ENCODE results near the gene MCF2L.

The MCF2L gene

DNA sequence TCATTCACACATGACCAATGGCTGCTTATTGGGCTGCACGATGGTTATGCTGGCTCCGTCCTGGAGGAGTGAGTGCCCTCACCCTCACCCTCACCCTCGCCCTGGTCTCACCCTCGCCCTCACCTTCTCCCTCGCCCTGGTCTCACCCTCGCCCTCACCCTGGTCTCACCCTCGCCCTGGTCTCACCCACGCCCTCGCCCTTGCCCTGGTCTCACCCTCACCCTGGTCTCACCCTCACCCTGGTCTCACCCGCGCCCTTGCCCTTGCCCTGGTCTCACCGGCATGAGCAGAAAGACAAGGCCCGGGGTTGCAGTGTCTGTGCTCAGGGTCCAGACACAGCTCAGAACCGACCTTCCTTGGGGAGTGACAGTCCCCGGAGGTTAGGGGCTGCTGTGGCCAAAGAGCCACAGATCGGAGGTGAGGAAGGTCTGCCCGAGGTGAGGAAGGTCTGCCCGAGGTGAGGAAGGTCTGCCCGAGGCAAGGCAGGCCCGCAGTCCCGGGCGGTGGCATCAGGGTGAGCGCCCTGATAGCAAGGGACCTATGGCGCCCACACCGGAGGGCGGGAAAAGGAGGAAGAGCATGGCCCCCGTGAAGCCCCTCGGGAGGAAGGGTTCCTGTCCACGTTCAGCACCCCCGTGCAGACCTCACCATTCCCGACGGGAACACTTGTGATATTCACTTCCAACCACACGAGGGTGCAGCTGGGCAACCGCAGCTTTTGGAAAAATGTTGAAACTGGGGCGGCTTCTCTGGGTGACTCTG, 65.6 kb downstream of the MCF2L start:
- no peak for DNase-seq

DNA sequence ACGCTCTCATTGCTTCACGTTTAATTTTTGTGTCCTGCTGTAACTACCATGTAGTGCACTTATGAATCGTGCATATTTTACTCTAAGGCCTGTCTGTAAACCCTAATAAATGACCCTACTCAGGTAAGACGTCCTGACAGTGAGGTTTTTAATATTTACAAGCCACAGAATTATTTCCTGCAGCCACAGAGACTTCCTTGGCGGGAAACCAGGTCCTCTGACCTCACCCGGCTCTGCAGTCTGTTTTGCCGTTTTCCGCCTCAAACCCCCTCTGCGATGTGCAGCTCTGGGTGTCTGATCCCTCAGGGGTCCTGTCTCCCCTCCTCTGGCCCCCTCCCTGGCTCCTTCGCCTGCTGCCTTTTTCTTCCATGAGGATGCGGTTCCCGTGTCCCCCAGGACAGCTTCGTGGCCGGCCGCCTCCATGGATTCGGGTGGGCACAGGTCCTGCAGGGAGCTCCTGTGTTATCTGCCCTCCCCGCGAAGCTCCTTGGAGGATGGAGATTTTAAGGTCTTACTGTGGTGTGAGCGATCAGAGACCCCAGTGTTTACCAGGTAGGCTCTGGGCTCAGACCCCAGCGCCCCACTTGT, 66.3 kb downstream of the MCF2L start:
- no peak for DNase-seq

DNA sequence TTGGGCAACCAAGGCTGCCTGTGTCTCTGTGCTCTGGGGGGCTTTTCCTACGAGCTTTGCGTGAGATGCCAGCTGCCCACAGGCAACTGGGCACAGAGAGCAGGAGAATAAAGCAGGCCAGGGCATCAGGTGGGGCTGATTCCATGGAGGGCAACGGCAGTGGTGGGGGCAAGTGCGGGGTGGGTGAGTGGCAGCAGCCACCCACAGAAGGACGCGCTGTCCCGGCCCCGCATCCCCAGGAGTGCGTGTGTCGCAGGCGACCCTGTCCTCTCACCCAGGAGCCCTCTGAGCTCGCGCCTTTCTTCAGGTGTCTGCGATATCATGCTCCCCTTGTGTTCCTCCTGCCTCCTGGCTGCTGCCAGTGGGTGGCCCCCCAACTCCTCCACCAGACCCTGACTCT, 67.4 kb downstream of the MCF2L start:
- no peak for DNase-seq

DNA sequence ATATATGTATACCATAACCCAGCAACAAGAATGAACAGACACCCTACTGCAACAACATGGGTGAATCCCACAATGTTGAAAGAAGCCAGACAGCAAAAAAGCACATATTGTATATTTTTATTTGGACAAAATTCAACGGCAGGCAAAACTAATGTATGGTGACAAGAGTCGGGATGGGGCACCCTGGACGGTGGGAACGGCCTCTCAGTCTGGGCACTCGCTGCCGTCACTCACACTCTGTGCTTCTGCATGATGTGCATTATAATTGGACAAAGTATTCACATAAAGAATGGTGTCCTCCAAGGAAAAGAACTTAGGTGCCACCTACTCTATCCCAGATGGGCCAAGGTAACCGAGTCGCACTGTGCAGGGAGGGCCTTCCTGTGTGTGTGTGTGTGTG, 71.0 kb downstream of the MCF2L start:
- DNase-seq = no peak

DNA sequence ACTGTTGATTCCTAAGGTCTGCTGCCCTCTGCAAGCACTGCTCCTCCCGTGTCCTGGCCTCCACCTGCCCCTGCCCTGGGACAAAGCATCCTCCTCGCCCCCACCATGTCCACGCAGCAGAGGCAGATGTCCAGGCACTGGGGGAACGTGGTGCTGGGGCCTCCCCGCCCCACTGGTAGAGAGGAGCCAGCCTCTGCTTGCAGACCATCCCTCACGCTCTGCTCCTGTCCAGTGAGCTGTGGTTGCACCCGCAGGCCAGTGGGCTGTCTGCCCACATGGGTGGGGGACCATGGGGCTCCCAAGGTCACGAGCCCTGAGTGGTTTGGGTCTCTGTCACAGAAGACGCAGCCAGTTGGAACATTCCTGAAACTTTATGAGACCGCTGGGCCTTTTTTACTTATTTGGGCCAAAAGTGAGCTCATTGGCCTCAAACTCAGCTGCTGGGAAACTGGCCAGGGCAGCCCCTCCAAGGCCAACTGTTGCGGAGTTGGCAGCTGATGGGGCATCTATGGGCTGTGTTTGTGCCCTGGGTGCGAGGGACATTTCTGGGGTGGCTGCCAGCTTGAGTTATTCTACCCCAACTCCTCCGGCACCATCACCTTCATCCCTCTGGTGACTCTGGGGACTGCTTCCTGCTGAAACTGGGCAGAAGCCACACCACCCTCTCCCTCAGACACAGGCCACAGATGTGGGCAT, 71.7 kb downstream of the MCF2L start:
- DNase-seq = no peak

DNA sequence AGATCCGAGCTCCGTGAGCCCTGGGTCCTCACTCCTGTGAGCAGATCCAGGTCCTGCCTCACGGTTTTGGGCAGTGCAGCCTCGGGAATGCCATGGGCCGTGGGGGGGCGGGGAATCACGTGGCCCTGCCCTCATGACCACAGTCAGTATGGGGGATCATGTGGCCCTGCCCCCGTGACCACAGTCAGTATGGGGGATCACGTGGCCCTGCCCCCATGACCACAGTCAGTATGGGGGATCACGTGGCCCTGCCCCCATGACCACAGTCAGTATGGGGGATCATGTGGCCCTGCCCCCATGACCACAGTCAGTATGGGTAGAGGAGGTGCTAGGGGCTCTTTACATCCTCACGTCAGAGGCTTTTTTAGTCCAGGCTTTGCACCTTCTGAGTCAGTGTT, 72.3 kb downstream of the MCF2L start:
- no peak for DNase-seq

DNA sequence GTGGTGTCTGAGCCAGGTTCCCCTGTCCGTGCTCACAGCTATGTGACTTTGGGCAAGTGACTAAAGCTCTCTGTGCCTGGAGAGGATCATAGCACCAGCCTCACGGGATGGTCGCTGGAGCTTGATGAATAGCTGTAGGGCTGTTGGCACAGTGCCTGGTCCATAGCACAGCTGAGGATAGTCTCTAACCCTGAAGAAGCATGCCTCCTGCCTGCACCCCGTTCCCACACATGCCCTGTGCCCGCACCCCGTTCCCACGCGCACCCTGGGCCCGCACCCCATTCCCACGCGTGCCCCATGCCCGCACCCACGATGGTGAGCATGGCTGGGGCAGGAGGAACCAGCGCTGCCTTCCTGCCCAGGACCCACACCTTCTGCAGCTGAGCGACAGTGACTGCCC, 72.9 kb downstream of the MCF2L start:
- DNase-seq = no peak

DNA sequence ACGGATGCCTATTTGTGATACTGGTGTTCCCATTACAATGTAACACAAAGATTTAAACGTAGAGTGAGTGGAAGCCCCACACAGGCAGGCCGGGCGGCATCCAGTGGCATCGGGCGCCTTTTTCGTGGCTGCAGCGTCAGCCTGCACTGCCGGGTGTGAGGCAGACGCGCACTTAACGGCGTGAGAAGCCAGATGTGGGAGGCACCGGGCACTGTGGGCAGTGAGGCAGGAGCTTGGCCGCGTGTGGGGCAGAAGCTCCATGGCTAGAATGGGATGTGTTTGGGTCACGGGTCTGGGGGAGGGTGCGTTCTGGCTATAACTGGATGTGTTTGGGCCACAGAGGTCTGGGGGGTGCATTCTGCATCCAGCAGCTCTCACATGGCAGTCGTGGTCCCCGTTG, 73.4 kb downstream of the MCF2L start:
- DNase-seq = no peak

DNA sequence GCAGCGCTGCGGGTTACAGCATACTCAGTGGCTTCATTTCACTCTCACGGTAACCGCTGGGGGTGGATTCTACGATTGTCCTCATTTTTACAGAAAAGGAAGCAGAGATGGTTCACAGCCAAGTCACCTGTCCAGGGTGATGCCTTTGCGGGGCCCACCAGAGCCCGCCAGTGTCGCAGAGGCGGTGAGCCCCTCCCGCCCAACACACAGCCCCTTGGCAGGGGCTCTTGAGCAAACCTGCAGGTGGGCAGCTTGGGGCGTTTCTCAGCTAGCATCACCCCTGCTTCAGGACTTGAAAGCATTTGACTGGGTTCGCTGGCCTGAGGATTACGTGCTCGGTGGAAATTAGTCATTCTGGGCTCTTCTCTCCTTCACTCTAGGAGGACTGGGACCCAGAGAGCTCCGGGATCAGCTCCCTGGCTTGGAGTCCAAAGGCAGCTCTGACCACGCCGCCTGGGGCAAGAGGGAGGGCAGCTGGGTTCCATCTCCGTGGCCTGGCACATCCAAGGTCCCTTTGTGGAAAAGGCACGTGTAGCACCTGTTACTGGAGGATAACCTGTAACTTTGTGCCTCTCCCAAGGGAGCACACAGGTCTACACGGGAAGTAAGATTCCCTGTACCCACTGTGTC, 74.1 kb downstream of the MCF2L start:
- no peak for DNase-seq

DNA sequence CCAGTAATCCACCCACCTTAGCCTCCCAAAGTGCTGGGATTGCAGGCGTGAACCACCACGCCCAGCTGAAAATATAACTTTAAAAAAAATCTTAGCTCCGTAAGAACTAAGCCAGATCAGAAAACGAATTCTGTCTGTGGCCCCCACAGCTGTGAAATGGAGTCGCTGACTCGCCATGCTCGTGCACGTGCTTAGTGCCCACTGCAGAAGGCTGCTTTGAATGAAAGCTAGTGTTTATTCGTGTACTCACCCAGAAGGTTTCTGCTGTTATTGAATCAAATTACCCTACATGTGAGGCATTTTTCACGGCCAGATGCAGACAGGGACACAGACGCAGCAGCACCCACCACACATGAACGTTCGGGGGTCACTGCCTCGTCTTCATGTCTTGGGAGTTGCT, 74.9 kb downstream of the MCF2L start:
- no peak for DNase-seq

DNA sequence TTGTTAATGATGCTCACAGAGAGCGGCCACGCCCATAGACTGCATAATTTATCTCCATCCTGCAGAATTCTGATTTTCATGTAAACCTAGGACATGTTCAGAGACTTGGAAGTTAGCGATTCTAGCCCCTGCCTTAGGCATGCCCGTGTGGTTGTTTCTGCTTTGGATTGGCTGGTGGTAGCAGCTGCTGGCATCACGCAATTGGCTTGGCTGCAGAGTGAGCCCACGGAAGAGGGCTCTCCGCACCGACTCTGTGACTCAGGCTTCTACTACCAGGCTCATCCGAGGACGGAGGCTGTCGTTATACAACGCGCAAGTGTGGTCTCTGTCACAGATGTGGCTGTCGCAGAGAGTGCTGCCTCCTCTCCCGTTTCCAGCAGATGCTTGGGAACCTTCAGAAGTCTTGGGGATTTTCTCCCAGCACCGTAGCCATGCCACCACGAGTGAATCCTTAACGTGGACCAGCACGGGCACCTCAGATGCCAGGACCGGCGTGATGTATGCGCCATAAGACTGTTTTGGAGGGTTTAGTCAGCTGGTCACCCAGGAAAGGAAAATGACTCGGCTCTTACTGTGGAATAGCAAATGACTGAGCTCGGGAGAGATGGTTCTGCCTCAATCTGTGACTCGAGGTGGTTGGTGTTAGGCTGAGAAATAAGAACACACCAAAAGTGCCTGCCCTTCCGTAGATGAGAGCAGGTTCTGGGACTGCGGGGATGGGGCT, 75.5 kb downstream of the MCF2L start:
- no peak for DNase-seq

DNA sequence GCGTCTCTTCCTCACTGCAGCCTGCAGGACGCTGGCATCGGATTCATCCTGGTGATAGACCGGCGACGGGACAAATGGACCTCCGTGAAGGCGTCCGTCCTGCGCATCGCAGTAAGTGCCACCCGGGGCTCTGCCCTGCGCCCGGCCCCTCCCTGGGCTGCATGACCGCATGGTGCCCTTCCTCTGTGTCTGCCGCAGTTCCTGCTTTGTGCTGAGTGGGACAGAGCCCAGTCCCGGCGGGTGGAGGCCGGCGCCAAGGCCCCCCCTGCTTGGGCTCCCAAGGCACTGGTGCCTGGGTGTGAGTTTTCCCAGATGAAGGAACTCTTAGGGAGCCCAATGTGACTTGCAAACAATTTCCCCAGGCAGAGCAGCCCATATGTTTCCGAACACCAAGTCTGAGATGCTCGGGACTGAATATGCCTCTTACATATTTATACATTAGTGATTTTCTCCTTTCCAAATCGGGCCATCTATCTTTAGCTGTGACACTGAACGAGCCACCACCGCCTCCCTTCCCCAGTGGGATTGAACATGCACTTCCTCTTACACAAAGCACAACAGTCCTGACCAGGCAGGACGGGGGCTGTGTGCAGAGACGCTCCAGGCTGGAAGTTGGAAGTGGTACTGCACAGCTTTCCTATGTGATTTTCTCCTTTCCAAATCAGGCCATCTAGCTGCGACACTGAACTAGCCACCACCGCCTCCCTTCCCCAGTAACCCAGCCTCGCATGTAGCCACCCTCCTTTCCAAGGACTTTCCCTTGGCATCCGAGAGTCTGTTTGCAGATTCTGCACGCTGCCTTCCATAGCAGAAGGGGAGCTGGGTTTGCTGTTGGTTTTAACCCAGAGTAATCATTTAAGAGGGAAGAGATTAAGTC, 76.5 kb downstream of the MCF2L start:
- DNase-seq = no peak

DNA sequence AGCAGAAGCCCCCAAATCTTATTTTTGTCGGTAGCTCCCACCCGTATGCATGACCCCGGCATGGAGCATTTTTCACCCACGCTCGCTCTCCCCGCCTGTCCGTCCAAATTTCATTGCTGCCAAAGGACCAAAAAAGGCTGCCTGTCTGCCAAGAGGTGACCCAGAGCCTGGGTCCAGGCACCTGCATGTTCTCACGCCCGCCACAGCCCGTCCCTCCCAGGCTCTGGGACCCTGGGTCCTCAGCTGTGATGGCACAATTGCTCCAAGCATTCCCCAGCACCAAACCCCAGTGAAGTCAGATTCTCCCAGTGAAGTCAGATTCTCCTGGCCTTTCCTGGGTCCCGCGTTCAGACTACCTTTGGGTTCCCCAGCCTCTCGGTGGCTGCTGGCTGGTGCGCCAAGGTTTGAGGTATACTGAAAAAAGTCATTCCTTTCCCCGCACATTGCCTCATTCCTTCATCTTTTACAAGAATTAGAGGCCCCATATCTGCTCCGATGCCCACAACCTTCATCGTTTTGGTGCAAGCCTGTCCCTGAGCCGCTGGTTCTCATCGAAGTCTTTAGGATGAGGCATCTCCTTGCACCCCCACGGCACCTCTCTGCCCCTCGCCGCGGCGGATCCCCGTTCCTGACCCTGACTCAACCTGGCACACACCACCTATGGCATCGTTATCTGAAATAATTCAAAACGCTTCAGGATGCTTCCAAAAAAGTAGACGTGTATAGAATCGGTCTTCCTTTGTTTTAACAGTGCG, 77.3 kb downstream of the MCF2L start:
- DNase-seq = no peak

DNA sequence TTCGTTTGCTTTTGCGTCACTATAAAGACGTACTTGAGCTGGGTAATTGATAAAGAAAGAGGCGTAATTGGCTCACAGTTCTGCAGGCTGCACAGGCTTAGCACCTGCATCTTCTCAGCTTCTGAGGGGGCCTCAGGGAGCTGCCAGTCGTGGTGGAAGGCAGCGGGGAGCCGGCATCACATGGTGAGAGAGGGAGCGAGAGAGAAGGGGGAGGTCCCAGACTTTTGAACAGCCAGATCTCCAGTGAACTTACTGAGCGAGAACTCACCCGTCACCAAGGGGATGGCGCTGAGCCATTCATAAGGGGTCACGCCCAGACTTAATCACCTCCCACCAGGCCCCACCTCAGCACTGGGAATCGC, 77.8 kb downstream of the MCF2L start:
- no peak for DNase-seq

DNA sequence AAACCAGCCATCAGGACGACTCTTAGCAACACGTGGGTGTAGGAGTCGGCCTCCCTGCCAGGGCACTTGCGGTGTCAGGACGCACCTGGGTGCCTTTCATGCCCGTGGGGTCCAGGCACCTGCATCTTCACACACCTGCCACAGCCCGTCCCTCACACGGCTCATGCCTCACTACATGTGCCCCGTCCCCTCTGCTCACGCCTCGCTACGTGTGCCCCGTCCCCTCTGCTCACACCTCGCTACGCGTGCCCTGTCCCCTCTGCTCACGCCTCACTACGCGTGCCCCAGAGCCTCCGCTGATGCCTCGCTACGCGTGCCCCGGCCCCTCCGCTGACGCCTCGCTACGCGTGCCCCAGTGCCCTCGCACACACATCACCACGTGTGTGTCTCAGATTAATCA, 78.6 kb downstream of the MCF2L start:
- no peak for DNase-seq

DNA sequence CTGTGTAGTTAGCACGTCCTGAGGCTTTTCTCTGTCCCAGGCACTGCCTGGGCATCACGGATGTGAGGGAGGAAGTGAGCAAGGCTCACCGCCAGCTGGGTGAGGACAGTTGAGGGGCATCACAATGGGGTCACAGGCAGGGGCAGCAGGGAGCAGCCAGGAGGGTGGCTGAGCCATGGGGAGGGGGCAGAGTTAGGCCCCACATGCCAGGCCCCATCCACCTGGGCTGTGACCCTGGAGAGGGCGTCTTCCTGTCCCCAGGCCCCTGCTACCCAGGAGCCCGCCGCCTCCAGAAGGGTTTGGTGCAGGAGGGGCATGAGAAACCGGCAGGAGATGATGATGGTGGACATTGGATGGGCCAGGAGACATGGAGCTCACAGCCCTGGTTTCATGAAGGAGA, 79.8 kb downstream of the MCF2L start:
- no peak for DNase-seq

DNA sequence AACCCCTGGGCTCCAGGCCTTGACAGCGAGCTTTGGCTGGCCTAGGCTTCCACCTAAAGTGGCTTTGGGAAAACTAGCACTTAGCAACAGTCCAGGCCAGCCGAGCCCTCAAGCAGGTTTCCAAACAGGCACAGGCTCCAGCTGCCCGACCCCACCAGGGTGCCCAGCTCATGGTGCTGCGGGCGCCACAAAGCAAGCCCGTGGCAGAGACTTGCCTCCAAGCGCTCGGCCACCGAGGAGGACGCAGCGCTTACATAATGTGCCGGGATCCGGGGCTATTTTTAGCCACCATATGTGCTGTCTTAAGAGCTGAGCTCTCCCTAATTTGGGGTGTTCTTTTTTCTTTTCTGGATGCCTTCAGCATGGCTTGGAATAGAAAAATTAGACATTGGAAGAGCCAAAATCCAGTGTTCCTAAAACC, 80.5 kb downstream of the MCF2L start:
- no peak for DNase-seq

DNA sequence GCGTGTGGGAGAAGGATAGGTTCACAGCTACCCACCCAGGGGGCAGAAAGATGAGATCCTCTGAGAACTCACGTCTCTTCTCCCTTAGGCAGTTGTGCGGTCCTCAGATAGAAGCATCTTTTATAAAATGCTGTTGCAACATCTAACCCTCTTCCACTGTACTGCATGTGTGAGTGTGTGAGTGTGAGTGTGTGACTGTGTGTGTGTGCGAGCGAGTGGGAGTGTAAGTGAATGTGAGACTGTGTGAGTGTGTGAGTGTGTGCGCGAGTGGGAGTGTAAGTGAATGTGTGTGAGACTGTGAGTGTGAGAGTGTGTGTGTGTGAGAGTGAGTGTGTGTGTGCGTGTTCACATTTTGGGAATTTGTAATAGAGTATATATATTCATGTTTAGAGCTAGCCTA, 81.0 kb downstream of the MCF2L start:
- DNase-seq = no peak

DNA sequence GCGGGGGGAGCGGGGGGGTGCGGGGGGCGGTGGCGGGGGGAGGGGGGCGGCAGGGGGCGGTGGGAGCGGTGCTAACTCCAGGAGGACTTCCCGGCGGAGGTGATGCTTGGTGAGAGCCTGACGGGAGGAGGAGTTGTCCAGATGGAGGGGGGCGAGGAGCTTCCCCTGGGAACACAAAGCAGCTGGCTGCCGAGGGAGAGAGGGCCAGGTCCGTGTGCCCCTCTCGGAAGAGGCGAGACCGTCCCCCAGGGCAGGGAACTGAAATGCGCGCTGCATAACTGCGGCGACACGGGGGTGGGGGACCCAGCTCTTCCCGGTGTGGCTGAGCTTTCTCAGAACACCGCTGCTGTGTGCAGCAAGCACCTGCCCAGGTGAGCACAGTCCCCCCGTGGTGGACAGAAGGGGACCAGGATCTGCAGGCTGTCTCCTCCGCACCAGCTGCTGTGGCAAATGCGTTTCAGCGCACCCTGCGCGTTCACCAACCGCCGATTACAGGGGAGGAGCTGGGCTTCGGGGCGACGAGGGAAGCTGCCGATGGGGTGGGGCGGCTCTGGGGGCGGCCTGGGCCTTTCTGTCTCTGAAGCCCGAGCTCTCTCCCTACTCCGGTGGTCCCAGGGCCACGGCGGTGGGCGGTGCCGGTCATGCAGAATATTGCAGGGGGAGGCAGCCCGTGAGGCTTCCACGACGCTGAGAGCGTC, 81.9 kb downstream of the MCF2L start:
- DNase-seq = no peak

DNA sequence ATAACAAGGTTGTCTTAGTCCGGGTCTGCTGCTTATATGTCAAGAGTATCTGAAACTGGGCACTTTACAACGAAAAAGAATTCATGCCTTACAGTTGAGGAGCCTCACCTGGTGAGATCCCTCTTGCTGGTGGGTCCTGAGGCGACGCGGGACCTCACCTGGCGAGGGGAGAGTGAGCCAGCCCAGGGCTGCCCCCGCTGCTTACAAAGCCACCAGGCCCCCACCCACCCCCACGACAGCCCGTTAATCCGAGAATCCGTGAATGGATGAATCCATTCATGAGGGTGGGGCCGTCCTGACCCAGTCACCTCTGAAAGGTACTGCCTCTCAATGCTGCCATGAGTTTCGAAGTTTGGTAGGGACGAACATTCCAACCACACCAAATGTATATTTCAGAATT, 82.6 kb downstream of the MCF2L start:
- no peak for DNase-seq

DNA sequence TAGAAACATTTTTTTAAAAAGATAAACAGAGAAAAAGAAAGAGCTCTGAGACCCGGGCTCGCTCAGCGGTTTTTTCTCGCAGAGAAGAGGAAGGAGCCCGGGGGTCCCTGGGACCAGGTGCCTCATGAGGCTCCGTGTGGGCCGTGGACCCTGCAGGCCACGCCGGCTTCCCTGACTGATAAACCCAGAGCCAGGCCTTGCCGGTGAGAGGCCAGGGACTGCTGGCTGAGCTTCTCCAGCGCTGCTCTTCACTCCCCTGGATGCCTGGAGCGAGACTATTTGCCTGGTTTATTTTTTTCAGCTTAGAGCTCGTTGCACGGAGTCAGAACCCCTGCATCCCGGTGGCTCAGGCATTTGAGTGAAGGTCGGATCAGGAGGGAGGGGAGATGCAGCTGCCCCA, 83.2 kb downstream of the MCF2L start:
- no peak for DNase-seq
